GM21381 (cell line): ENCODE data around the gene UGT2A1.
"Not testable (repeated sequence)": the region's sequence is repeated elsewhere in the genome, so short reads cannot be mapped to it uniquely, and the experiment has no call there.

Source experiments
- ATAC-seq: cut with Tn5 transposase; IDR thresholded peaks from one replicate; pipeline ENCODE4 v1.9.1; 2021; ENCODE audit warnings: mild to moderate bottlenecking, moderate library complexity; ENCODE audit not compliant: unreplicated experiment

The UGT2A1 gene

DNA sequence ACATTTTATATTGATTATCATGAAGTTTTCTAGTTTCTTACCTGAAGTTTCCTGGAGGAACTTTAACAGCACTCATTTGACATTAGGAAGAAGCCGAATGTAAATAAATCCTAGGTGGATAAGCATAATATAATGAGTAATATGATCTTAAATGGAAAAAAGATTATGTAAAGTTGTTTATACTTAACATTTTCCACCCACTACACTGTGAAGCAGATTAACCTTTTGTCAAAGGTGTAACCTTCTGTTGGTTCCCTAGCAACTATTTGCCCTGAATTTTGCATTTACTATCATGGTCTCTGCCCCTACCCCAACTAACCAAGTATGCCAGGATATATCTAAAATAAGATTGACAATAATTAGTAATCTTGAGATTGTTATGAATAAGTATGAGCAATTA is at the start of gene UGT2A1:
Gene UGT2A1 (minus strand): TSS at position 101 of the 400 bp plus-strand sequence. CDS start 5,603 bp downstream, outside the sequence.
- no peak for ATAC-seq

DNA sequence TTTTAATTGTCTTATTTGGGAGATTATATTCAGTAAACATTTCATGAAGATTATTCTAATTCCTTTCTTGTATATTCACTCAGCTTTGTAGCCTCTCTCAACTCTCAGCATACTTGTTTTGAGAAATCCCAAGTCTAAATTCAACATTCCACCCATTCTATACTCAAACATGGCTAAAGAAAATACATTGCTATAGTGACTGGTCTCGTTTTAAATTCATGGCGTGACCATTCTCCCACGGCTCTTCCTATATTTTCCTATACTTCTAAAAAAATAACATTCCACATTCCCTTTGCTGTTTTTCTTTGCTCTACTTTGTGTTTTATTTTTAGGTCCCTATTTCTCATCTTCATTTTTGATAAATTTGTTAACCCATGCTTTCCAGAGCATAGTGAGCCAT is 49.2 kb upstream of the UGT2A1 start:
- ATAC-seq: no peak

DNA sequence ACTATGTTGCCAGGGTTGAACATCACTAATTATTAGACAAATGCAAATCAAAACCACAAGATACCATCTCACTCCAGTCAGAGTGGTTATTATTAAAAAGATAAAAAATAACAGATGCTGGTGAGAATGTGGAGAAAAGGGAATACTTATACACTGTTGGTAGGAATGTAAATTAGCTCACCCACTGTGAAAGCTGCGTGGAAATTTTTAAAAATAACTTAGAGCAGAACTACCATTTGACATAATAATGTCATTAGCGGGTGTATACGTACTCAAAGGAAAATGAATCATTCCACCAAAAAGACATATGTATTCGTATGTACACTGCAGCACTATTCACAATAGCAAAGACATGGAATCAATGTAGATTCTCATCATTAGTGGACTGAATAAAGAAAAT is 48.6 kb upstream of the UGT2A1 start:
- ATAC-seq: no peak

DNA sequence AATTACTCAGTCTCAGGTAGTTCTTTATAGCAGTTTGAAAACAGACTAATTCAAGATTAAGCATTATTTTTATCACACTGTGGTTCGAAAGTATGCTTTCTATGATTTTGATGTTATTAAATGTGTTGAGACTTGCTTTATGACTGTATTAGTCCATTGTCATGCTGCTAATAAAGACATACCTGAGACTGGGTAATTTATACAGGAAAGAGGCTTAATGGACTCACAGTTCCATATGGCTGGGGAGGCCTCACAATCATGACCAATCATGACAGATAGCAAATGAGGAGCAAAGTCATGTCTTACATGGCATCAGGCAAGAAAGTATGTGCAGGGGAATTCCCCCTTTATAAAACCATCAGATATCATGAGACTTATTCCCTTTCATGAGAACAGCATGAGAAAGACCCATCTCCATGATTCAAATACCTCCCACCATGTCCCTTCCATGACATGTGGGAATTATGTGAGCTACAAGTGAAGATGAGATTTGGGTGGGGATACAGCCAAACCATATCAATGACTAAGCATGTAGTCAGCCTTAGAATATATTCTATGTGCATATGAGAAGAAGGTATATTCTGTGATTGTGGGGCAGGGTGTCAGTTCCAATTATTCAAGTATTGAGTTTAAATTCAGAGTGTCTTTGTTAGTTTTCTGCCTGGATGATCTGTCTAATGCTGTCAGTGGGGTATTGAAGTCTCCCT is 44.6 kb upstream of the UGT2A1 start:
- ATAC-seq: no peak

DNA sequence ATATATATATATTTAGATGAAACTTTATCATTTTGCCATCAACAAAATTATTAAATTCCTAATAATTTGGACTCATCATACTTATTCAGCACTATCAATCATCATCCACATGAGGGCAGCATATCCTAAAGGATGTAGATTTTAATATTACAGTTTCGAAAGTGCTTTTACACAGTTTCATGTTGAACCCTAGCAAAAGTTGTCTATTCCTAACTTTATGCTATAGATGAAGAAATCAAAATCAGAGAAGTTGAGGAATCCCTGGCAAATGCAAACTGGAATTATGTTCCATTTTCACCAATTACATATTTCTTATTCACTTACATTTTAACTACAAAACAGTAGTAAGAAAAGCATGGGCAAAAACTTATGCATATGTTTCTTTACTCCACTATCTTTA is 36.6 kb upstream of the UGT2A1 start:
- peak; percentile 52 for ATAC-seq

DNA sequence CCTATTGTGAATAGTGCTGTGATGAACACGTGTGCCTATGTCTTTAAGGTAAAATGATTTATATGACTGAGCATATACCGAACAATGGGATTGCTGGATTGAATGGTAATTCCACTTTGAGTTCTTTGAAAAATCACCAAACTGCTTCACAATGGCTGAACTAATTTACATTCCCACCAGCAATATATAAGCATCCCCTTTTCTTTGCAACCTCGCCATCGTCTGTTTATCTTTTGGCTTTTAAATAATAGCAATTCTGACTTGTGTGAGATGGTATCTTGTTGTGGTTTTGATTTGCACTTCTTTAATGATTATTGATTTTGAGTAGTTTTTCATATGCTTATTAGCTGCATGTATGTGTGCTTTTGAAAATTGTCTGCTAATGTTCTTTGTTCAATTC is 31.8 kb upstream of the UGT2A1 start:
- ATAC-seq: no peak

DNA sequence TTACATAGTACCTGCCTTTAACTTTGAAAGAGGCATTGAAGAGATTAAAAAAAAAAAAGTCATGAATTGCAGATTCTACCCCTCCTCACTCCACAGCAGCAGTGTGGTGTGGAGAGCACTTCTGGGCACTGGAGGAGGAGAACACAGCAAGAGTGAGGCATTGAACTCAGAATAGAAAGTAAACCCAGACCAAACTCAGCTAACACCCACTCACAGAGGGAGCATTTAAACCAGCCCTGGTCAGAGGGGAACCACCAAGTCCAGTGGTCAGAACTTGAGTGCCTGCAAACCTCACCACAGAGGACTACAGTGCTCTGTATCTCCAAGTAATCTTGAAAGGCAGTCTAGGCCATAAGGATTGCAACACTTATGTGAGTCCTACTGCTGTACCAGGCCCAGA is 15.6 kb upstream of the UGT2A1 start:
- no peak for ATAC-seq

DNA sequence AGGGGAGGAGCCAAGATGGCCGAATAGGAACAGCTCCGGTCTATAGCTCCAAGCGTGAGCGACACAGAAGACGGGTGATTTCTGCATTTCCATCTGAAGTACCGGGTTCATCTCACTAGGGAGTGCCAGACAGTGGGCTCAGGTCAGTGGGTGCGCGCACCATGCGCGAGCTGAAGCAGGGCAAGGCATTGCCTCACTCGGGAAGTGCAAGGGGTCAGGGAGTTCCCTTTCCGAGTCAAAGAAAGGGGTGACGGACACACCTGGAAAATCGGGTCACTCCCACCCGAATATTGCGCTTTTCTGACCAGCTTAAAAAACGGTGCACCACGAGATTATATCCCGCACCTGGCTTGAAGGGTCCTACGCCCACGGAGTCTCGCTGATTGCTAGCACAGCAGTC is 11.0 kb upstream of the UGT2A1 start:
- not testable (repeated sequence) for ATAC-seq

DNA sequence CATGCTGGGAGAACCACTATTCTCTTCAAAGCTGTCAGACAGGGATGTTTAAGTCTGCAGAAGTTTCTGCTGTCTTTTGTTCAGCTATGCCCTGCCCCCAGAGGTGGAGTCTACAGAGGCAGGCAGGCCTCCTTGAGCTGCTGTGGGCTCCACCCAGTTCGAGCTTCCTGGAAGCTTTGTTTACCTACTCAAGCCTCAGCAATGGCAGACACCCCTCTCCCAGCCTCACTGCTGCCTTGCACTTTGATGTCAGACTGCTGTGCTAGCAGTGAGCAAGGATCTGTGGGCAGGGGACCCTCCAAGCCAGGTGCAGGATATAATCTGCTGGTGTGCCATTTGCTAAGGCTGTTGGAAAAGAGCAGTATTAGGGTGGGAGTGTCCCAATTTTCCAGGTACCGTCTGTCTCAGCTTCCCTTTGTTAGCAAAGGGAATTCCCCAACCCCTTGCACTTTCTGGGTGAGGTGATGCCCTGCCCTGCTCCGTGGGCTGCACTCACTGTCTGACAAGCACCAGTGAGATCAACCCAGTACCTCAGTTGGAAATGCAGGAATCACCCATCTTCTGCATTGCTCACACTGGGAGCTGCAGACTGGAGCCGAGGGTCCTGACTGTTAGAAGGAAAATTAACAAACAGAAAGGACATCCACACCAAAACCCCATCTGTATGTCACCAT is 8.2 kb upstream of the UGT2A1 start:
- not testable (repeated sequence) for ATAC-seq

DNA sequence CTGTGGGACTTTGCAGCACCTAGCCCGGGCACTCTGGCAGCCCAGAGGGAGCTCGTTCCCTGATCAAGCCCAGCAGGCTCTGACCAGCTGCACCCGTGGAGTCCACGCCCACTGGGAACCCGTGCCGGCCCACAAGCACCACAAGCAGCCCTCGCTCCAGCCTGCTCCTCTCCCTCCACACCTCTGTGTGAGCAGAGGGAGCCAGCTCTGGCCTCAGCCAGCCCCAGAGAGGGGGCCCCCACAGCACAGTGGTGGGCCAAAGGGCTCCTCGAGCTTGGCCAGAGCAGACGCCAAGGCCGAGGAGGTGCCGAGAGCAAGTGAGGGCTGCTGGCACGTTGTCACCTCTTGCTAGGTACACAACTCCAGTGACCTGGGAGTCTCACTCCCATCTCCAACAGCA is 5.1 kb upstream of the UGT2A1 start:
- ATAC-seq: no peak

DNA sequence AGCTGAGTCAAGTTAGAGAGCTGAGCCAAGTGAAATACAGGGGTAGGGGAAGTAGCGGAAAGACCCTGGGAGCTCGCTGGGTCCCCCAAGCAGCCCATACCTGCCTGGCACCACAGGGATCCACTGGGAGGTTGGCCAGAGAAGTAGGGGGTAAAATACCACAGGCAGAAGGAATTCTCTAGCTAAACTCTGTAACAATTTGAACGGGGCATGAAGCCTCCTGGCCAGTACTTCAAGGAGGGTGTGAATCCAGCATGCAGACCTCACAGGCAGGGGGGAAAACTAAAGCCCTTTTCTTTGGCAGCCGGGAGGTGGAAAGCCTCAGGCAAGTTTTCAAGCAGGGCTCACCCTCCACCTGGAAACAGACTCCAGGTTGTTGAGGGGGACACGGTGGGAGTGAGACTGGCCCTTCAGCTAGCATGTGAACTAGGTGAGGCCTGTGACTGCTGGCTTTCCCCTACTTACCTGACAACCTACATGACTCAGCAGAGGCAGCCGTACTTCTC is 3.7 kb upstream of the UGT2A1 start:
- ATAC-seq: no peak

DNA sequence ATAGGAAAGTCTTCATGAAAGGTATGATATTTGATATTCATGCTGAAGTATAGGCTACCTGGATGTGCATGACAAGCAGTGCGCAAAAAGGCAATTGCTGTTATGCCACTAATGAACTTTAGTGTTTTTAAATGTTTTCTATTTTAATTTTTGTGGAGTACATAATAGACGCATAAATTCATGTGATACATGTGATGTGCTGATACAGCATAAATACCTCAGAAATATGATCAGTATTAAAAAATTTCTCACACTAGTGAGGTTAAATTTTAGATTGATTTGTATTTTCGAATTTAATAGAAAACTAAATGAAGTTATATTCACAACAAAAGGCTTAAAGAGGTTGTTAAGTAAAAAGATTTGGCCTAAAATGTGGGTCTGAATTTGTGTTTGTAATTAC is 2.2 kb downstream of the UGT2A1 start:
- no peak for ATAC-seq

DNA sequence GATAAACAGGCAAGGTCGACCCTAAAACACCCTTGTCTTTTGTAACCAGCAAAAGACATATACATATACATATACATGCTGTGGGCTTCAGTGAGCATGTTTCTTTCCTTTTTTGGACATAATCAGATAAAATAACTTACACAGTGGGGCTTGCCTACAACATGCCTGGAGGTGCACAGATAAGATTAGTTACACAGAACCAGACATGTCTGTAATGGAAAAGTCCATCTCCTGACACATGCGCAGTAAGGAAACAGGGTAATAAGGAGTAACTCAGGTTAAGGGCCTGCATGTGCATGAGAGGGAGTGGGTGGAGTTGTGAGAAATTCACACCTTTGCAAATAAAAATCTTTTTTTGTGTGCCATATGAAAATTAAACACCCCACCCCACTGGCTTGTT is 3.4 kb downstream of the UGT2A1 start:
- no peak for ATAC-seq

DNA sequence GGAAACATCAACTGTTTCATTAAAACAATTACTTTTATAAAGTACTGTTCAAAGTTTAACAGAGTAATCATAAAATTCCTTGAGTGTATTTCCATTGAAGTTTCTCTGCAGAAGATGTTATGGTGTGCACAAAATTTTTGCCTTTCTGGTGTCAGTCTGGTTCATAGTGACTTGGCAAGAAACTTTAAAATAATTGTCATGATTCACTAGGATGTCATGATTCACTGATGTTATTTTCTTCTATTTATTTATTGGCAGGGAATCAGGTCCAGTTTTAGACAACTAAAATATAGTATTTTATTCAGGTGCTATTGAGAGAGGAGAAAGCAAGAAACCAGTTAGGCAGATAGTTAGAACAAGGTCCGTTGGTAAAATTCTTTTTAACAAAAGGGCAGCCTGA is 3.8 kb downstream of the UGT2A1 start:
- no peak for ATAC-seq

DNA sequence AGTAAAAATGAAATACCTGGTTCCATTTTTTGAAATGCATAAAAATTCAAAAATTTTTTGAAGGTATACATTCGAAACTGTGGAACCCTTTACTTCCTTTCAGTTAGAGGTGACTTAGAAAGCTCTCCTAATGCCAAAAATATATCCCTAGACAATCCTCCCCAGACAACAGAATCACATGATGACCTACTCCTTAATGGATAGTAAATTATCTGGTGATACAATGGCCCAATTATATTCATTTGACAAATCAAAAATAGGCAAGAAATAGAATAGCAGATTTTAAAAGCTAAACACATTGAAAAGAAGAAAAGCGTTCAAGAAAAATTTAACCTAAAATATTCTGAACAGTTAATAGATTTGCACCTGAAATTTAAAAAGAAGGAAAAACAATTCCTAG is 10.1 kb downstream of the UGT2A1 start:
- no peak for ATAC-seq

DNA sequence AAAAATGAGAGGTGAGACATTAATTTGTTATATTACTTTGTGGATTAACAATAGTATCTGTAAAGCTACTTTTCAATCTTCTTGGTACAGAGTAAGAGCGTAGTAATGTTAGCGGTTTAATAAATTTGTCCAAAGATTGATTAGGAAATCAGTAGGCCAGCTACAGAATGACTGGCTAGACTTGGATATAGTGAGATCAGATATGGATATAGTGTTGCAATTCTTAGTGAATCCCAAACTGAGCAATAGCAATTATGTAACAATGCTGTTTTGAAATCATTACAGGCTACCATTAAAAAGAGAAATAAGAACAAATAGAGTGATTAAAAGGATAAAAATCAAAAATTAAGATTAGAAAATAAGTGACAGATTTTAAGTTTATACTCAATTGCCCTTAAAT is 12.8 kb downstream of the UGT2A1 start:
- no peak for ATAC-seq

DNA sequence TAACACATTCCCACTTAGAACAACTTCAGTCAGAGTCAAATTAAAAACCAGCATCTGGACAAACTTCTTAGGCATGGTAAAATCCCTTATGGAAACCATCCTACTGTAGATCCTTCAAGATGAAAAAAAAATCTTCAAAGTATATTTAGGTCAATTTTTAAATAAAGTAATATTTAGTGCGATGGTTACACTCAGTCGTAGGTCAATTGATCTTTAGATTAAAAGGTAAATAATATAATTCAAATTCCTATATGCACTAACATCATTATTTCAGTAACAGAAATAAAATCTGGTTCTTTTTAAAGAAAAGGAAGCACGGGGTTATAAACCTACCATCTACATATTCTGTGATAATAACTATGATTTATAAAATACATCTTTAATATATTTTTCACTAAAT is 13.5 kb downstream of the UGT2A1 start, which contains the start of gene UGT2A2:
Gene UGT2A2 (minus strand): TSS at position 101 of the 400 bp plus-strand sequence. CDS start 2 bp downstream, at position 99.
- ATAC-seq: no peak

DNA sequence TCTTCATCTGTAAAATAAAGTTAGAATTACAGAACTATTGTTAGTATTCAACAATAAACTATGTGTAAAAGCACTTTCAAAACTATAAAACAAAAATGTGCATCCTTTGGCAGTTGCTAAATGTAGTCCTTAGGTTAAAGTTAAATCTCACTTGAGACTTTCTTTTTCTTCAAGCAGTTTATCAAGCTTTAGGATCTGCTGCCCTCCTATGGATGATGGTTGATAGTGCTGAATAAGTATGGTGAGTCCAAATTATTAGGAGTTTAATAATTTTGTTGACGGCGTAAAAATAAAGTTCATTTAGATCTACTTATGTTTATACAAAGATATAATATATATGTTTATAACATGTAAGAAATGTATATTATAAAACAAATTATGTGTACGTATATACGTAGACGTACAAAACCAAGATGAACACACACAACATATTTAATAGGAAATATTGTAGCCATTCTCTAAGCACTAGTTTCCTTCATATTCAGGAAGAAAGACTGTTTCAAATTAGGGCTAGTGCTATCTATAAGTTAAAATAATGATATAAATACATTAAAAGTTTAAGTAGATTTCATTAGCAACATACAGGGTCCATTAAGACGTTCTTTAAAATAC is 35.9 kb downstream of the UGT2A1 start:
- ATAC-seq: no peak

DNA sequence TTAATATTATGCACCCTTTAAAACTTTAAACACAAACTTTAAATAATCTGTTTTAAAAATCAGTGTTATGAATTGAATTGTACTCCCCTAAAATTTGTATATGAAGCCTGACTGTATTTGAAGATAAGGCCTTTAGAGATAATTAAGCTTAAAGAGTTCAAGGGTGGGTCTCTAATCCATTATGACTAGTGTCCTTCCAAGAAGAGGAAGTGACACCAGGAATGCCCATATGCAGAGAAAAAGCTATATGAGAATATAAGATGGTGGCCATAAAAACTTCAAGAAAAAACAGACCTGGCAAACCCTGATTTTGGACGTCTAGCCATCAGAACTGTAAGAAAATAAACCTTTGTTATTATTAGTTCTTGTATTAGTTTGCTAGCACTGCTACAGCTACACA is 42.6 kb downstream of the UGT2A1 start:
- ATAC-seq: no peak

DNA sequence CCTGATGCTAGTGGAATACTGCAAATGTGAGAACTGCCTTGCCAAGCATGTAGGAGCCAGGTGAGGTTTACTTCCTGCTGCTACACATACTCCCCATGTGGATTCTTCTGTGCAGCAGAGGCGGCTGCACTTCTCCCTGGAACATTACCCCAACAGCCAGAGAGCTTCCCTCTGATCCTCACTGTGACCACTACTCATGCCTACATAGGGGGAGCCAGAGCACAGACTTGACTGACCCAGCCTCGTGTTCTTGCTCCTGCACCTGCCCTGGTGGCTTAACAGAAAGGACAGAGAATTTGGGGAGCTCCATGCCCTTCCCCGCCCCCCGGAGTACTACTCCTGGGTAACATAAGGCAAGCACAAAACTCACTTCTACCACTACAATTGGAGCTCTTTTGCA is 52.0 kb downstream of the UGT2A1 start:
- no peak for ATAC-seq

DNA sequence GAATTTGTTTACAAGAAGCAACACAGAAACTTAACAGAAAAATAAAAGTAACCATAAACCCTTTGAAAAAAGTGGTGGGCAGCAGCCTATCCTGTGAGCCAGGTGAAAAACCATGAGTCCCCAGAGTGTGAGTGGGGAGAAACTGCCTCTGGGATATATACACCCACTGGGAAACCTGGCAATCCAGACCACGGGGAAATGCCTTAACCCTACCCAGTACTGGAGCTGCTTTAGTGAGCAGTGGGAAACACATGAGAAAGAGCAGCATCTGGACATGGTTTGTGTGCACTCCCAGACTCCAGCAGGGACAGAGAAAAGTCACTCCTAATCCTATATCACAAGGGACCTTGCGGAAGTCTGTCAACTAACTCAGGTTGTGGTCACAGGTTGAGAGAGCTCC is 53.0 kb downstream of the UGT2A1 start:
- no peak for ATAC-seq

DNA sequence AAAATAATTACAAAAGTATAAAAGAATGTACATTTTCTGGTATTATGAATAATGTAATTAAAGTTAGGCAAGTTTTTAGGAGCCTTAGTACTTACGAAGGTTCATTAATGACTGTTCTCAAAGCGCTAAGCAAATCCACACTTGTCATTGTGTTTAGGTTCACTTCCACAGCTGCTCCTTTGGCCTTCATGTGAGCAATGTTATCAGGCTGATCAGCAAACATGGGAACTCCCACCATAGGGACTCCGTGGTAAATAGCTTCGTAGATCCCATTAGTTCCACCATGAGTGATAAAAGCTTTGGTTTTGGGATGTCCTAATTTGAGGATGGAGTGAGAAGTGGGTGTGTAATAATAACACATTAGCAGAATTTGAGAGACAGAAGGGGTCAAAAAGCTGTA is 58.7 kb downstream of the UGT2A1 start:
- ATAC-seq: no peak
